Spleen (tissue), 7 donors: ENCODE measurements around the gene MYOM3.

ENCODE experiments used
- CTCF ChIP-seq, 11 experiments: fragments of 200-600 bp in 7 of 11; fragments of 450-650 bp in 4 of 11; sonication (generic) in 4 of 11; IDR thresholded peaks in 8 of 11; conservative IDR thresholded peaks in 3 of 11; 1 replicate in 7 of 11; 2 replicates in 4 of 11; pipeline versions ENCODE4 v1.4.0 to v1.8.0; 2016 to 2021; ENCODE audit warnings: antibody characterized with exemption in 11 of 11, inconsistent platforms in 4 of 11, mild to moderate bottlenecking in 1 of 11
- POLR2AphosphoS5 ChIP-seq, 3 donors: sonication (generic); formaldehyde crosslinking; IDR thresholded peaks; one replicate each; pipeline ENCODE4 v1.5.1; 2017; ENCODE audit warnings: antibody characterized with exemption in 3 of 3
- donor health status: DM: no; HTN: no; CAD: no; lungs with moderate emphysema.
- donor health status: DM: no; HTN: no; CAD: no.
- donor health status: DM: no; HTN: no; CAD: no.

DNA sequence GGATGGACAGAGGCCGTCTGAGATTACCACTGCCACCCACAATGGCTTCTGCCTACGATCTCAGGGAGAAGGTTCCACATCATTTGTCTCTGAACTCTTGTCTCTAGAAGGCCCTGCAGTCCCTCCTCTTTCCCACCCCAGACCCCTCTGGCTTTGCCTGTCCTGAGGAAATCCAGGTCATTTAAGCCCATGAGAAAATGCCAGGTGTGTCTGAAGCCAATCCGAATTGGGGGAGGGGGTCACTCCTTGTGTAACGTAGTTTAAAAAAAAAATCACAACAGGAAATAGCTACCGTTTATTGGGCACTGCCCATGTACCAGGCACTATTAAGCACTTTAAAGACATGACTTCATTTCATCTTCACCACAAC, 7.5 kb upstream of the MYOM3 start:
- TF ChIP-seq CTCF (IDR thresholded peaks at IDR 0.05 in 8 of 11, conservative IDR thresholded peaks at IDR 0.05 in 3 of 11): no peak
- TF ChIP-seq POLR2AphosphoS5 (IDR thresholded peaks at IDR 0.05): no peak
